CD4-positive, alpha-beta T cell treated with Interleukin-15 for 4 hours (primary cell): Measurements from ENCODE around the gene GNGT2.
A peak's percentile ranks its signal among the peaks of the same experiment; 100 is the strongest.

Experiments
- DNase-seq: peaks from one replicate; pipeline ENCODE4 v3.0.0-alpha.2; 2020; ENCODE audit warnings: low spot score

Gene GNGT2

DNA sequence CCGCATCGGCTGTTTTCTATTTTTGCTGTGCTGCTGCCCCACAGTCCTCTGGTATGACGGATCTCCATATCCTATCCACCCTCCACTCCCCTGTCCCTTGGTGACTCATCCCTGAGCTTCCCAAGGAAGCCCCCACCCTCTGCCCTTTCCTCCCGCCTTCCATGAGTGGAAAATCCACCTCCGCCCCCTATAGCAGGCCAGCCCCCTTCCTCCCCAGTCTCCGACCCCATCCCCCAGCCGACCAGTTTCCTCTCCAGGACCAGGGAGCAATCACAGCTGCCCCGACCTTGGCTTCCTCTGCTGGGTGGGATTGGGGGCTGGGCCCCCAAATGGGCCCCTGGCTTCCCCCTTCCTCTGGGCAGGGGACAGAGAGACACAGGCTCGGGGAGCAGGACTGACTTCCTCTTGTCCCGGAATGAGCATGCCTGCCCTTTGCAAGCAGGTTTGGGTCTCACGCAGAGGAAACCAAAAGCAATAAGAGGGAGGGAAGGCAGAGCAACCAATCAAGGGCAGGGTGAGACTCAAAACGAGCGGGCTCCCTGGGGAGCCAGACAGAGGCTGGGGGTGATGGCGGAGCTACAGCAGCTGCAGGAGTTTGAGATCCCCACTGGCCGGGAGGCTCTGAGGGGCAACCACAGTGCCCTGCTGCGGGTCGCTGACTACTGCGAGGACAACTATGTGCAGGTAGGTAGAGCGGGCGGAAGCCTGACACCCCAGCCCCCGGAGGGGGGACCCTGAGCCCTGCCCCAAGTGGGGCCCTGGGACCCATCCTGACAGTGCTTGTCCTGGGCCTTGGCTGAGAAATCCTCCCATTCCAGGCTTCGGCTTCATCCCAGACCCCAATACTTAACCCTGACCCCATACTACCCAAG is at the start of gene GNGT2, which contains the start of gene ABI3:
GNGT2 (minus strand) TSS at position 417 of the 872 bp plus-strand sequence. CDS start 3,152 bp downstream, outside the sequence.
ABI3 (plus strand) TSS at position 550 of the 872 bp plus-strand sequence; CDS start at position 568, 18 bp downstream.
- peak; percentile 63 for DNase-seq

DNA sequence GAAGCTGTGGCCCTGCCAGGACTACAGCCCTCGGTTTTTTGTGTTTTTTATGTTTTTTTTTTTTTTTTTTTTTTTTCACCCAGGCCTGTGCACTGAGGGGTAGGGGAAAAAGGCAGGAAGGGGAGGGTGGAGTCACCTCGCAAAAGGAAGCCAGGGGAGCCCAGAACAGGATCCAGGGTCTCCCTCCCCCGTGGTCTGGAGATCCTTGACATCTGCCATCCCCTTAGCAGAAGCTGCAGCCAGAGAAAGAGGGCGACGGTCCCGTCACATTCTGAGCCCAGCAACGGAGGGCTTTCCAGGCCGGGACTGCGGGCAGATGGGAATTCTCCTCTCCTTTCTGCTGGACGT is 49.3 kb upstream of the GNGT2 start:
- no peak for DNase-seq

DNA sequence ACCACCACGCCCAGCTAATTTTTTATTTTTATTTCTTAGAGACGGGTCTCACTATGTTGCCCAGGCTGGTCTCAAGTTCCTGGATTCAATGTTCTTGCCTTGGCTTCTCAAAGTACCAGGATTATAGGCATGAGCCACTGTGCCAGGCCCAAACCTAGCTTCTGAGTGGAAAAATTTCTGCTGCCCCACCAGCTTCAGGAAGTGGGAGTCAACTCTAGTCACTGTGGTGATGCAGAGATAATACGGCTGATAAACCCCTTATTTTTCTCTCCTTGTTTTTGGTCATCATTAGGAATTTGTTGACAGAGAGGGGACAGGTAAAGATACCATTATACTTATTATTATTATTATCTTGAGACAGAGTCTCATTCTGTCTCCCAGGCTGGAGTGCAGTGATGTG is 48.0 kb upstream of the GNGT2 start:
- DNase-seq = no peak

DNA sequence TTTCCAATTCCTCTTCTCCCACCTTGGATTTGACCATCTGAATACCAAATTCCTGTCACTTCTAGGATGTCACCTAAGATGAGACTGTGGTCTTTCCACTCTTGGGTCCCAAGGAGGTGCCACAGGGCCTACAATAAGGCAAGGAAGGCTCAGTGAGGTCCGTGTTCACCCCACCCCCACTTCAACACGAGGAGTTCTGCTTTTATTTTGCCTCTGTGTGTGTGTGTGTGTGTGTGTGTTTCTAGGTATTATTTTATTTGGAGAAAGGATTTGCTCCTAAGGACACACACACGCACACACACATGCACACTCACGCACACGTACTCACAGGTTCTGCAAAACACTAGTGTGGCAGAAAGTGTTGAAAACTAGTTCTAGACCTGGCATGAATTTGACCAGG is 44.8 kb upstream of the GNGT2 start:
- DNase-seq = no peak

DNA sequence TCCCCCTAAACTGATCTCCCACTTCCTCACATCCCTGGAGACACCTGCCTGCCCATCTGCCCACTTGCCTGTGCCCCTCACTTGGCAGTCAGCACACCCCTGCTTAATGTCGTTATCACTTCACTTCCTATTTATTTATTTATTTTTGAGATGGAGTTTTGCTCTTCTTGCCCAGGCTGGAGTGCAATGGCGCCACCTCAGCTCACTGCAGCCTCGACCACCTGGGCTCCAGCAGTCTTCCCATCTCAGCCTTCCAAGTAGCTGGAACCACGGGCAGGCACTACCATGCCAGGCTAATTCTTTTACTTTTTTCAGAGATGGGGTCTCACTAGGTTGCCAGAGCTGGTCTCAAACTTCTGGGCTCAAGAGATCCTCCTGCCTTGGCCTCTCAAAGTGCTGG is 43.7 kb upstream of the GNGT2 start:
- no peak for DNase-seq

DNA sequence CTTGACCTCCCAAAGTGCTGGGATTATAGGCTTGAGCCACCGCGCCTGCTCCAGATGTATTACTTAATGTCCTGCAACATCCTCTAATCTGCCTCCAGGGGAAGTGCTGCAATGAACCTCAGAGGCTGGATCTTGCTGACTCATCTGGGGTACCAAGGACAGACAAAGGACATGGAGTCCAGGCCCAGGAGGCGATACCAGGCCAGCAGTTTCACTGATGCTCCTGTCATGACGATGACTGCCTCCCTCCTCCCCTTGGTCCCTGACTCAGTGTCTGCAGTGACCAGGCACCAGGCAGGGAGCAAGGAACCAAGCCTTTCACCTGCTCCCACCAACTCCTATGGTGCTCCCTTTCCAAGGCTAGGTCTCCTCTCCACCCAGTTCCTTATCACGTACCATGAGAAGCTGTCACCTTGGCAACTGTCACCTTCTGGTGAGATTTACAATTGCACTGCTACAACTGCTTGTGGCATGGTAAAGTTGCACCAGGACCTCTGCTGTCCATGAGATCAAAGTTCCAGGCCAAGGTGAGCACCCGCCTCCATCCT is 41.8 kb upstream of the GNGT2 start:
- no peak for DNase-seq

DNA sequence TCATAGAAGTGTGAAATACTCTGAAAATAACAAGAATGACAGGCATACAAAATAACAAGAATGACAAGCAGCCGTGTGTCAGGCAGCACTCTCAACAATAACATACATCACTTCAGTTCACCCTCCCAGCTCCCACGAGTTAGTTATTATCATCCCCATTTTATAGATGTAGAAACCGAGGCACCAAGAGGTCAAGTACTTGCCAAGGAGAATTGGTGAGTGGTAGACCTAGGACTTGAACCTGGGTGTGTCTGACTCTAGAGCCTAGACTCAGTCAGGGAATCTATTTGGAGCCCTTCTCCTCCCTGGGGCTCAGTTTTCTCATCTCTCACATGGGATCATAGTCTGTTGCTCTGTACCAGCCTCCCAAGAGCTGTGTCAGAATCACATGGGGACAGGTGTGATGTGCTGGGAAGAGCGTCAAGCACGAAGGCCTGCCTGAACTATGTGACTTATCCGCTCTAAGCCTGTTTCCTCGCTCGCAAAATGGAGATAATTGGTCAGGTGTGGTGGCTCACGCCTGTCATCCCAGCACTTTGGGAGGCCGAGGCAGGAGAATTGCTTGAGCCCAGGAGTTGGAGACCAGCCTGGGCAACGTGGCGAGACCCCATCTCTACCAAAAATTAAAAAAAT is 39.6 kb upstream of the GNGT2 start:
- DNase-seq = no peak

DNA sequence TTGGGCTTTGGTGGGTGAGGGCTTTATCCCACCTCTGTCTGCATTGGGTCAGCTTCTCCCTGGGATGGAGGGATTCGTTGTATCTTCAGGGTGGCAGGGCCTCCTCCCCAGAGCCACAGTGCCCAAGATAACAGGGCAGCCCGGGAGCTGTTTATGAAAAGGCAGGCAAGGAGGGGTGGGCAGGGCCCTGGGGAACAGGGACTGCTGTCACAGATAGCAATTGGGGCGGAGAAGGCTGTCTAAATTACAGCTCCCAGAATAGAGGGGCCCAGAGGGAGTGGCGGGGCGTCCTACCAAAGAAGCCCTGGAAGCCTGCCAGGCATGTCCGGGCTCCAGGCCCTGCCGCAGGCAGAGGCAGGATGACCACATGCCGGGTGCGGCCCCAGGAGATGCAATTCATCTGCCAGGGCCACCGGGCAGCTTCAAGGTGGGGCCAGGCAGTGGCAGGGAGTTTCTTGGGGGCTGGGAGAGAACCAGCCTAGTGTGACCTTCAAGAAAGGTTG is 39.0 kb upstream of the GNGT2 start:
- no peak for DNase-seq

DNA sequence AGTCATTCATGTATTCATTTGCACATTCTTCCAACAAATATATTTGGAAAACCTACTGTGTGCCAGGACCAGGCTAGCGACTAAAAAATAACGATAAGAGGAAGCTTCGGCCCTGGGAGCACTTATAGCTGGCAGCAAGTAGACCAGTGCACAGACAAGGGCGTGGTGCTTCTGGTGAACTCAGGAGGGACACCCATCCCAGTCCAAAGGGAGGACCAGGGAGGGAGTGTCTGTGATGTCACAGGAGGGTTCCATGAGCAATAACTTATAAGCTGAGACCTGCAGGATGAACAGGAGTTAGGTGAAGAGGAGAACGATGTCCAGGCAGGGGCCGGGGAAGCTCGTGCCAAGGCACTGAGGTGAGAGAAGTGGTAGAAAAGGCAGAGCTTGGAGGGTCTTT is 37.6 kb upstream of the GNGT2 start:
- DNase-seq = no peak

DNA sequence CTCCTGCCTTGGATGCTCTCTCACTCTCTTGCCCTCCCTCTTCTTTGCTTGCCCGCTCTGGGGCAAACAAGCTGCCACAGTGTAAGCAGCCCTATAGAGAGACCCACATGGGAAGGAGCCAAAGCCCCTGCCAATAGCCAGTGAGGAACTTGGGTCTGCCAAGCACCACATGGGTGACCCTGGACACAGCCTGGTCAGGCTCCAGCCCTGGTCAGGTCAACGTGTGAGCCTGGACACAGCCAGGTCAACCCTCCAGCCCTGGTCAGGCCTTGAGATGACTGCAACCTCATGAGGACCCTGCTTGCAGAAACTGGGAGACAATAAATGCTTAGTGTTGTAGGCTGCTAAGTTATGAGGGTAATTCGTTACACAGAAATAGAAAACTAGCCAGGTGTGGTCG is 34.5 kb upstream of the GNGT2 start:
- no peak for DNase-seq

DNA sequence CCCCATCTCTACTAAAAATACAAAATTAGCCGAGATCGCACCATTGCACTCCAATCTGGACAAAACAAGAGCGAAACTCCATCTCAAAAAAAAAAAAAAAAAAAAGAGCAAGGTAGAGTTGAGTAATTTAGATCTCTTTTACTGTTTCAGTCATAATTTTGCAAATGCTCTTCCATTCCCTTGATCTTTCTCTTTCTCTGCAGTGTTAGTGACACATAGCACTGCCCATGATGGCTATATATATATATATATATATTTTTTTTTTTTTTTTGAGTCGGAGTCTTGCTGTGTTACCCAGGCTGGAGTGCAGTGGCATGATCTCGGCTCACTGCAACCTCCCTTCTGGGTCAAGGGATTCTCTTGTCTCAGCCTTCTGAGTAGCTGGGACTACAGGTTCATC is 32.4 kb upstream of the GNGT2 start:
- DNase-seq = no peak

DNA sequence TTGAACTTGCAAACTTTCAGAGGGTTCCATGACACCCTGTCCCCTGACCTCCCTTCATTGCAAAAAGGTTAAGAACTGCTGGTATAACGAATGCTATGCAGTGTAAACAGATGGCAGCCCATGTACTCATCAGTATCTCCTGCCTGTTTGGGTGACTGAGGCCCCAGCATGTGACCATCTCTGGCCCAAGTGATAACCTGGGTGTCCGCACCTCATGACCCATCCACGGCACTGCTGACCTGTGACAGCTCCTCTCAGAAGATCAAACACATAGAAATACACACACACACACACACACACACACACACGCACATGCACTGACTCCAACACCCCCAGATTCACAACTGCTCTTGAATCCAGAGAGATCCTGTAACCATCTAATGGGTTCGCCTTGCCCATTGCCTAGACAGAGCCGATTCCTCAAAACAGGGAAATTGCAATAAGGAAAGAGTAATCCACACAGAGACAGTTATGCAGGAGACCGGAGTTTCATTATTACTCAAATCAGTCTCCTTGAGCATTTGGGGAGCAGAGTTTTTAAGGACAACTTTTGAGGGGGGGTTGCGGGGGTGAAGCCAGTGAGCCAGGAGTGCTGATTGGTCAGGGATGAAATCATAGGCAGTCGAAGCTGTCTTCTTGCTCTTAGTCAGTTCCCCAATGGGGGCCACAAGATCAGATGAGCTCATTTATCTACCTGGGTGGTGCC is 31.5 kb upstream of the GNGT2 start:
- DNase-seq = no peak

DNA sequence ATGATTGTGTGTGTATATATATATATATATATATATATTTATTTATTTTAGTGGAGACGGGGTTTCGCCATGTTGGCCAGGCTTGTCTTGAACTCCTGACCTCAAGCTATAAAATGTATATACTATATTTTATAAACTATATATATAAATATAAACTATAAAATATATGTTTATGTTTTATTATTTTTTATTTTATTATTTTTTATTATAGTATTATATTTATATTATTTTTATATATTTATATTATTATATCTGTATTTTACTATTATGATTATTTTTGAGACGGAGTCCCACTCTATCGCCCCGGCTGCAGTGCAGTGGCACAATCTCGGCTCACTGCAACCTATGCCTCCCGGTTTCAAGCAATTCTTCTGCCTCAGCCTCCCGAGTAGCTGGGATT is 30.7 kb upstream of the GNGT2 start:
- no peak for DNase-seq

DNA sequence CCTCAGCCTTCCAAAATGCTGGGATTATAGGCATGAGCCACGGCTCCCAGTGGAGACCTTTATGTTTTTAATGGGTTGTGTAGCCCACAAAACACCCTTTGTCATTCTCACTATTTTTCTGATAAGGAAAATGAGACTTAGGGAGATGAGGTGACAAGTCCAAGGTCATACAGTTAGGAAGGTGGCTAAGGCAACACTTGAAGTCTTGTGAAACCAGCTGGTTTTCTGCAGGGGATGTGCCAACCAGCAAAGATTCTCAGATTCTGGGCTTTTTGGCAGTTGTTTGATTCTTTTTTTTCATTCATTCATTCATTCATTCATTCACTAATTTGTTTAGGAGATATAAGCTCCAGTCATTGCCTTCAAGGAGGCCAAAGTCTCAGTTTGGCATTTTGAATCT is 30.2 kb upstream of the GNGT2 start:
- DNase-seq = no peak

DNA sequence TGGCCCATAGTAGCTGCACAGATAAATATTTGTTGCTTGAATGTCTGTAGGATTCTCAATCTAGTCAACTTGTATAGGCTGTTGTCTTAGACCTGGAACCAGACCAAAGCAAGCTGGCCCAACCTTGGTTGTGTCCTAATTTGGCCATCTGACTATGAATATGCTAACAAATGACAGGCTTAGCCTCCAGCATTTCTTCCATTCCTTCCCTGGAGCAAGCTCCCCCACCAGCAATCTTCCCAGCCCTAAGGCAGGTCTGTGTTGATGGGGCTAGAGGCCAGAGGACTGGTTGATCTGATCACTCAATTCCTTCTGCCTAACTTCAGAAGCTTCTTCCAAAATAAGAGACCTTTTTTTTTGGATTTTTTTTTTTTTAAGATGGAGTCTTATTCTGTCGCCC is 29.6 kb upstream of the GNGT2 start:
- no peak for DNase-seq

DNA sequence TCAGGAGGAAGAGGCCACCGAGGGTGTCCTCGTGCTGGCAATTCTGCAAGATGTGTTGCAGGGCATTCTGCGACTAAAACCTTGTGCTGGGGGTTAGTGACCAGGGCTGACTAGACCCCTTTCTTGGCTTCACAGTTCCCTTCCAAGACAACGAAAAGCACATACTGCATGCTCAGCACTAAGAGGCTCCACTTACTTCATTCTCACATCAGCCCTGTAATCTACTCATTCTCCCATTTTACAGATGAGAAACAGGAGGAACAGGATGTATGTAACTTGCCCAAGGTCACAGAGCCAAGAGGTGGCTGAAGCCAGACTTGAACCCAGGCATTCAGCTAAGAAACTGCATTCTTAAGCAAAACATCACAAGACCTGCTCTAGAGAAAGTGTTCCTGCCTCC is 25.5 kb upstream of the GNGT2 start:
- no peak for DNase-seq

DNA sequence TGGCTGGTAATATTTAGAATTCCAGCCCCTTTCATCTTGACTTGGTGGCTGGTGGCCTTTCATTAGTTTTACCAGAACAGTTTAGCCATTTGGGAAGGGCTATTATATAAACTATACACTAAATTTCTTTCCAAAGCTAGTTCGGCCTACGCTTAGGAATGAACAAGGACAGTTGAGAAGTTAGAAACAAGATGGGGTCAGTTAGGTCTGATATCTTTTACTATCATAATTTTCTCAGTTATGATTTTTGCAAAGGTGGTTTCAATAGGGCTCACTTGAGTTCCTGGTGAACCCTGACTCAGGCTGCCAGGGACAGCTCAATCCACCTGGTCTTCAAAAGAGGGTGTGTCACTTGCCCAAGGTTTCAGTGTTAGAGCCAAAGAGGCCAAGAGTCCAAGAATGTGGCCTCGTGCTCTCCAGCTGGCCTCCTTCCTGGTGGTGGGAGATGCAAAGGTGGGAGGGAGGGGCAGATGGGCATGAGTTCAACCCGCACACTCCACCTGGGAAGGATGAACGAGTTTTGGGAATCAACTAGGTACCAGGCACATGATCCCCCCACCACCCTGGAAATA is 24.2 kb upstream of the GNGT2 start:
- no peak for DNase-seq

DNA sequence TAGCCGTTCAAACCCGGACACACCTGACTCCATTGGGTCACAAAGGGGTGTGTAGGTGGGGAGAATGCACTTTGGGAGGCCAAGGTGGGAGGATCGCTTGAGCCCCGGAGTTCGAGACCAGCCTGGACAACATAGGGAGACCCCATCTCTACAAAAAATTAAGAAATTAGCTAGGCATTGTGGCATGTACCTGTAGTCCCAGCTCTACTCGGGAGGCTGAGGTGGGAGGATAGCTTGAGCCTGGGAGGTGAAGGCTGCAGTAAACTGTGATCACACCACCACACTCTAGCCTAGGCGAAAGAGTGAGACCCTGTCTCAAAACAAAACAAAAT is 21.2 kb upstream of the GNGT2 start:
- no peak for DNase-seq

DNA sequence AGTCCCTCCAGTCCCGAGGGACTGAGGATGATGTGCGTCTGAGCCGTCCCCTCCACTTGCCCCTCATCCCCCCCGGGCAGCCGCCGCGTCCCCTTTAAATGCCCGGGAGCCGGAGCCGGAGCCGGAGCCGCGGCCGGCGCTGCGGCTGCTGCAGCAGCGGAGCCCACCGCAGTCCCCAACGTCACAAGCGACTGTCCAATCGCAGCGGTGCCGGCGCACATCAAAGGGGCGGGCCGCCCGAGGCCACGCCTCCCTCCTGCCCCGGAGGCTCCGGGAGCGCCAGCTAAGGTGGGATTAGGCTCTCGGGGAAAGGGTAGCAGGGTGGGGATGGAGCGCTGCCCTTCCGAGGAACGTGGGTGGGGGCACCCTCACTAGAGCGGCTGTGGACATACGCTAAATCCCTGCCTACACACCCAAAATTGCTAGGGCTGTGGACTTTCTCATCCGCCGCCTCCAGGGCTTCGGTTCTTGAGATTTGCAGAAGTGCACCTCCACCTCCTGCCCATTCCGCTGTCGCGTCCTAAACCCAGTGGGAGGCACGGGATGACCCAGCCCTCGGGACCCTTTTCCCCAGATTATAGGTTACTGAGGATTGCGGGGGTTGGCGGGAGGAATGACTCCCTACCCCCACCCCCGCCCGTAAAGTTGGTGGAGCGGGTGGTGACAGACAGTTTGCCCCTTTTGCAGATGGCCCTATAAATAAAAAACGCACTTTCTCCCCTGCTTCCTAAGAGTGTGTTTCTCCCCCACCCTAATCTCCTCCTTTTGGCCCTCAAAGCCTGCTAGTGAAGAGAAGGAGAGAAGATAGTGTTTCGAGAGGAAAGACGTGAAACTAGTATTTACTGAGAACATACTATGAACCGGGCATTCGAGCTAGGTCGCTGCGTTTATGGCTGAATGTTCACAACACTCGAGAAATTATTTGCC is 20.5 kb upstream of the GNGT2 start, which contains the start of gene PHOSPHO1:
PHOSPHO1 (minus strand) TSS at position 152 of the 927 bp plus-strand sequence. CDS start 4,096 bp downstream, outside the sequence.
- peak; percentile 83 for DNase-seq

DNA sequence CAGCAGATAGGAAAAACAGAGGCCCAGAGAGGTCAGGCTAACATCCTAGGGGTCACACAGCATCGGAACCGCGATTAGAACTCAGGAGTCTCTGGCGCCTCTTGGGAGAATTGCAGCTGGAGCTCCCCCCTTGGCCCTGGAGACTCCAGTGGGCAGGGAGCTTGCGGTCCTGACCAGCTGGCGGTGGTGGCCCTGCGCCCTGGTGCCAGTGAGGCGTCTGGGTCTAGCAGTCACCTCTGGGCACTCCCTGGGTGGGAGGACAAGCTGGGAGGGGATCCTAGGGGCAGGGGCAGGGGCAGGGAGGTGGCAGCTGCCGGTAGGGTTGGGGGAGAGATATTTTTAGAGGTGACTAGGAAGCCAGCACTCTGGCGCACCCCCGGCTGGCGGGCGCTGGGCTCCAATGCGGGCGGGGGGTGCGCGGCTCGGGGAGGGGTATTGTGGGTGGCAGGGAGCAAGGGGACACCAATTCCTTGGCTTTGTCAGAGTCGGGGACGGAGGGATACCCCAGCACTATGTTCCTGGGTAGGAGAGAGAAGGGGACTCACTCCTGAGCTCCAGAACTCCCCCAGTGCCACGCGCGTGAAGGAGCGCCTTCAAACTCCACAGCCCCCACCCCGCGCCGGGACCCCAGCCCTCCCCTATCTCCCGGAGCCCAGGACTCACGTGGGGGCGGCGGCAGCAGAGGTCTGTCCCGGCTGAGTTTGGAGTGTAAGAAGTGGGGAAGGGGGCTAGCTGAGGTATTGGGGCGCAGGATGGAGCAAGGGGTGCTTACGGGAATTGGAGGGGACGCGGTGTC is 19.6 kb upstream of the GNGT2 start:
- DNase-seq = no peak
